Smooth muscle cell of the brain vasculature (primary cell): ENCODE results near the gene WHRN.

ENCODE experiments used
- DNase-seq: peaks from one replicate; pipeline ENCODE4 v3.0.0-alpha.2; 2012; ENCODE audit warnings: low read depth, low spot score

Gene WHRN

DNA sequence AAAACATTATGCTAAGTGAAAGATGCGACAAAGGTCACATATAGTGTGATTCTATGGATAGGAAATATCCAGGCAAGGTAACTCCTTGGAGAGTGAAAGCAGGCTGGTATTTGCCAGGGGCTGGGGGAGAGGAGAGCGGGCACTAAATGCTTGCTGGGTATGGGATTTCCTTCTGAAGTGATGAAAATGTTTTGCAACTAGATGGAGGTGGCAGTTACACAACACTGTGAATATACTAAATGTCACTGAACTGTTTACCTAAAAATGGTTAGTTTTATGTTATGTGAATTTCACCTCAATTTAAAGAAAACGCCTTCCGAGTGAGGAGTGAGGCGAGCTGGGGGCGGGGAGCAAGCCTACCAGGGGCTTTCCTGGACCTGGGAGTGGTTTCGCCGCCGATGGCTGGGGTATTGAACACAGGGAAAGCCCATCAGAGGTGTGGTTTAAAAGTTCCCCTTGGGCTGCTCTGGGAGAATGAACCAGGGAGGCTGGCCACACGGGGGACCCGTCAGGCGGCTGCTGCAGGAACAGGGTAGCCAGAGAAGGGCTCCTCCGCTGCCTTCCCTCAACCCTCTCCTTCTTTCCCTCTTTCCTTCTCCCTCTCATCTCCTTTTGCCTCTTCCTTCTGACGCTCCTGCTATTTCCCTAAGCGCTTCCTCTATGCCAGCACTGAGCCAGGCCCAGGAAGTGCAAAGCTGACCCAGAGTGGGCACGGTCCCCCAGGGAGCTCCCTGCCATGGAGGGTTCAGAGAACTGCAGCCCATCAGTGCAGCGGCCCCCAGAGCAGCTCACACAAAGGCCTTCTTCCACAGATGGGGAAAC is 122.4 kb downstream of the WHRN start:
- no peak for DNase-seq

DNA sequence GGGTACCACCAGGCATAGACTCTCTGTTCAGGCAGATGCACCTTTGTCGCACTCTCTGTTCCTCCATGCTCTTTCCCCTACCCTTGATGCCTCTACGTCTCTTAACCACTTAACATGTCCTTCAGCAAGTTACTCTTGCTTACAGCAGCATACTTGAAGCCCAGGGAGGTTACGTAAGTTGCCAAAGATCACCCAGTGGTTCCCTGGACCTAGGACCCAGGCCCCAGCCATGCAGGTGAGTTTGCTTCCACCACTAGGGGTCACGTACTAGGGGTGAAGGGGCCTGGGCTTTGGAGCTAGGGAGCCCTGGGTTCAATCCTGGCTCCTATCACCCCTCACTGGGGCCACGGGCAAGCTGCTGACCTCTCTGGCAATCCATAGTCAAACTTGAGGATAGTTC is 126.4 kb downstream of the WHRN start:
- DNase-seq: no peak

DNA sequence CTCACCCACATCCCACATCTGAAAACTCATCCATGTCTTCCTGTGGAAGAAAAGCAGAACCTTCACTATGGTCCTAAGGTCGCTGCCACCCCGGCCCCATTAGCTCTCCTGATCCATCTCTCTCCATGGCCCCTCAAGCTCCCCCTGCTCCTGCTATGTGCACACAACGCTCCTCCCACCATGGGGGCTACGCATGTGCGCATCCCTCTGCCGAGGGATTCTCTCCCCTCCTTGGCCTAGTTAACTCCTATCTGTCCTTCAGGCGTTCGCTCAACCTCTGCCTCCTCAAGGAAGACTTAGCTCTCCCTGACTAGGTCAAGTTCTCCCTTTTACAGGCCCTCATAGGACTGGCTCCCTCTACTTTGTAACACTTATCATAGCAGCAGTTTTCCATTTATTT is 127.3 kb downstream of the WHRN start:
- no peak for DNase-seq

DNA sequence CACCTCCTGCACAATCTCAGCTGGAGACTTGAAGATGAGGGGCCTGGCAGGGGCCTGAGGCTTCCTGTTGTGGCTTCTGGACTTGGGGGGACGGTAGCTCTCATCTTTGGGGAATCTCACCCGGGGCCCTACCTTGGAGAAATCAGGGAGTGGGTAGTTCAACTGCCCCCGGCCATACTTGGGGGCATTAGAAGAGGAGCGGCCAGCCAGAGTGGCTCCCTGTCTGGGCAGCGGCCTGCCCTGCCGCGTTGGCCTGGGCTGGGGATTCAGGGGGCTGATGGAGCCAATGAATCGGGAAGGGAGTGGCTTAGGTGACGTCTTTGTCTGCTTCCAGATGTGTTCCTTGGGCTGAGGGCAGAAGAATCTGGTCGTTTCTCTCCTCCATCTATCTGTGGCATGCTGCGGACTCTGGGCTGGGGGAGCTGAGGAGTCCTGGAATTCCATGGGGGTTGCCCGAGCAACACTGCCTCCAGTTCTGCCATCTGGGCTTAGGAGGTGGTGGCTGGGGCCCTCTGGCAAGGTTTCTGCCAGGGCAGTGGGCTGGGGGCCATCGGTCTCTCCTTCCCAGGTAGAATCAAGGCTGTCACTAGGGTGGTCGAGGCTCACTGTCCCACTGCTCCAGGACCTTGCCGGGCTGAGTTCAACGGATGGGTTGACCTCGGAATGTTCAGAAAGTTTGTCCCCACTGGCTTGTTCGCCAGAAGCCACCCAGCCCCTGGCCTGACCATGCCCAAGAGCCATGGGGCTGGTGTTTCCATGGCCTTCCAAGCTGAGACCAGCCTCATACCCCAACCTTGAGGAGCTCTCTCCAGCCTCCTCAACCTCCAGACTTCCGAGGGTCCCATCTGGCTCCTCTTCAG is 128.5 kb downstream of the WHRN start:
- no peak for DNase-seq

DNA sequence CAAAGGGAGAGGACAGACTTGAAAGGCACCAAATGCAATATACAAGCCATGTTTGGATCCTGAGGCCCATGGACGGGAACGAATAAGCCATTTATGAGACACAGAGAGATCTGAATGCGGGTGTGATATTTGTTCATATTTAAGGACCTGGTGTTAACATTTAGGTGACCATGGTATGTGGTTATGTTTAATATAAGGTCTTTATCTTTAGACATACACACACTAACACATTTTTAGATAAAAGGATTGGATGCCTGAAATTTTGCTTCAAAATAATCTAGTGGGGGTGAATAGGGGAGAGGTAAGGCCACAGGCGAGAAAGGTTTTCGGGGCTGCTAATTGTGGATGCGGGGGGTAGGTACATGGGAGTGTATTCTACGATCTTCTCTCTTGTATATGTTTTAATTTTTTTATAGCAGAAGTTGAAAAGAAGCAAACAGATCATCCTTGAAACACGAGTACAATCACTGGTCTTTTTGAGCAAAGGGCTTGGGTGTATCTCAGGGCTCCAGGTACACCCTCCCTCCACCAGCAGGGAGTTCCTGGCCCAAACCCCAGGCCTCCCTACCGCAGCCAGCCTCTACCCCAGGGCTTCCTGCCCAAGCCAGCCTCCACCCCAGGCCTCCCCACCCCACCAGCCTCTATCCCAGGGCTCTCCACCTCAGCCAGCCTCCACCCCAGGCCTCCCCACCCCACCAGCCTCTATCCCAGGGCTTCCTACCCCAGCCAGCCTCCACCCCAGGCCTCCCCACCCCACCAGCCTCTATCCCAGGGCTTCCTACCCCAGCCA is 129.7 kb downstream of the WHRN start:
- no peak for DNase-seq

DNA sequence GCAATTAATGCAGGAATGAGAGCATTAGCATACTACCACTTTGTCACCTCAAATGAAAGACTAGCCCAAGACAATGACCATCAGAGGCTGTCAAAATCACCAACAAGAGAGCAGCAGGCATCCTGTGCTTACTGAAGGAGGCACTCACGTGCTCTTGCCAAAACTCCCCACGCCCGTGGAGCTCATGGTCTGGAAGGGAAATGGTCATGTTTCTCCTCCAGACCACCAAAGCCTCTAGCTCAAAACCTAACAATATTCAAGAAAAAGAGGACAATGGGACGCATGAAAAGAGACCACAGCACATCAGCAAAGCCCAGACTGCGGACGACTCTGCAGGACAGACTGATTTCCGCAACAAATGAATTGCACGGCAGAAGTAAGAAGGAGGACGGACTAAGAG is 130.3 kb downstream of the WHRN start:
- DNase-seq: no peak

DNA sequence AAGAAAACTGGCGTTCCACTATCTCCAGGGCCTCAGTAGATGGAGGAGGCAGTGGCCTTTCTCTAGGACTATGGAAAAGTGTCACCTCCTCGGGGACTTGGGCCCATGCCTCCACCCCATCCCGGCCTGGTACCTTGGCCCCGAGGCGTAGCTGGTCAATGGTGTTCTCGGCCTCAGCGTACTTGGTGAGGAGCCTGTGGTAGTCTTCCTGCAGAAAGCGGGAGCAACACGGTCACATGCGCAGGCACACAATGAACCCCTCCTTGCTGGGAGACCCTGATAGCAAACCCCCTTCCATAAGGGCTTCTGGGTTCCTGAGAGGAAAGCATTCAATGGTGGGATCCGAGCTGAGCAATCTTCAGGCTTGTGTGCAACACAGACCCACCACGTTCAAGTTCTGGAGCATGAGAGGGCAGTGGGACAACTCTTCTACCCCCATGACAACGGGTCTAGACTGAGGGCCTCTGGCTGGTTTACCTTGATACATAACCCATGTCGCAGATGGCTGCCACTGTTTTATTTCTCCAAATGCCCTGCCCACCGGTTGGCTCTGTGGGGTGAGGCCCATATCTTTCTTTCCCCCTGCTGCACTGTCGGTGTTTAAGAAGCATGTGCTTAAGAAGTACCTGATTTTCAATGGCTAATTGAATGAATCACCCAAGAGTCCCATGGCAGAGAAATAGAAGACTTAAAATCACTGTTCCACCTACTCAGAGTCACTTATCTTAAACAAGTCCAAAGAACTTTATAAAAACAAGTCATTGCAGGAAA is 131.1 kb downstream of the WHRN start:
- no peak for DNase-seq

DNA sequence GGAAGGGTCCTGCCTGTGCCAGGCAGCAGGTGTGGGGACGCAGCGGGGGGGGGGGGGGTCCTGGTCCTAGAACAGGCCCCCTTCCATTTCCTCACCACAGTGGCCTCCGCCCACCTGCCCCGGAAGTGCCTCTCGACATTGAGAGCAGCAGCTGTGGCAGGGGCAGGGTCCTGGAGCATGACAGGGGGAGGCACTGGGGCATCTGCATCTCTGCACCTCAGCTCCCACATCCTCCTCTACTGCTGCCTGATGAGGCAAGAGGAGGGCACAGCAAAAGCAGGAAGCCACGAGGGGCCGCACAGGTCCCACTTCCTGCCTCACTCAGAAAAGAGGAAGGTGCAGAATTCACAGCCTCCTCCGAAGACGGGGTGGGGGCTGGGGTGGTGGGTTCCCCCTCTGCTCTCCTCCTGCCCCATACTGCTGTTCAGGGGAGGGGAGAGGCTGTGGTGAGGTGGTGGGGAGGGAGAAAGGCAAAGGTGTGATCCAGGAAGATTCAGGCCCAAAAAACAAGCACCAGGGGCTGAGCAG is 132.3 kb downstream of the WHRN start:
- no peak for DNase-seq

DNA sequence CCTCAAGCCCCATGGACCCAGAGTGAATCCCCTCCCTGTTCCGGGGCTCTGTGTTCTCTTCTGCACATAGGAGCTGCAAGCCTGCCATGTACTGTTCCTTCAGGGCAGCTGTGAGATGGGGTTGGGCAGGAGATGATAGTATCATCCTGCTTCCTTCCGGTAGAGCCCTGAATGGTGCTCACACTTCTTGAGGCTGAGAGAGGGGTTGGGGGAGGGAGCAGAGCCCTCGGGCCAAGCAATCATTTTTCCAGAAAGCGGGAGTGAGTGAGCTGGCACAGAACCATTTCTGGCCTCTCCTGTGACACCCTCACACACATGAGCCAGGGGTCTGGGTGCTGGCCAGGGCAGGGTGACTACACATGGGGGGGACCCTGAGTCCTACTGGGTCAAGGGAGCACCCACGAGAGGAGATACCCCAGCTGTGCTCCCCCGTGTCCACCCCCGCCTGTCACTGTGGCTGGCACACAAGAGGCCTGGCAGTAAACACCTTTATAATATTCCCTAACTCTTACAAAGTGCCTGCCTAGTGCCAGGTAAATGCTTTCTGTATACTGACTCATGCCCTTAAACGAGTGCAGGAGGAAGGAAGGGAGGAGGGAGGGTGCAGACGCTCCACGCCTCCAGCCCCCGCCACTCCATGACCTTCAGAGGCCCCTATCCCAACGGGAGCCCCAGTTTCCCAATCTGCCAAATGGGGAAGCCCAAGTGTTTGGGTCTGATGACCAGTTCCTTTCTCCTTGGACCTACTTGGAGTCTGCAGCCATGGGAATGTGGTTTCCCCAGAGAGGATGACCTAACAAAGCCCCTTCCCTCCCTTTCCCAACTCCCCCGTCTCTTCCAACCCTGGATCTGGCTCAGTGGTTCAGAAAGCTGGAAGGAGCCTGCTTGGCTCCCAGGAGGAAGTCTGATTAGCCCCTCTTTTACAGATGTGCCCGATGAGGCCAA is 133.0 kb downstream of the WHRN start:
- DNase-seq: no peak

DNA sequence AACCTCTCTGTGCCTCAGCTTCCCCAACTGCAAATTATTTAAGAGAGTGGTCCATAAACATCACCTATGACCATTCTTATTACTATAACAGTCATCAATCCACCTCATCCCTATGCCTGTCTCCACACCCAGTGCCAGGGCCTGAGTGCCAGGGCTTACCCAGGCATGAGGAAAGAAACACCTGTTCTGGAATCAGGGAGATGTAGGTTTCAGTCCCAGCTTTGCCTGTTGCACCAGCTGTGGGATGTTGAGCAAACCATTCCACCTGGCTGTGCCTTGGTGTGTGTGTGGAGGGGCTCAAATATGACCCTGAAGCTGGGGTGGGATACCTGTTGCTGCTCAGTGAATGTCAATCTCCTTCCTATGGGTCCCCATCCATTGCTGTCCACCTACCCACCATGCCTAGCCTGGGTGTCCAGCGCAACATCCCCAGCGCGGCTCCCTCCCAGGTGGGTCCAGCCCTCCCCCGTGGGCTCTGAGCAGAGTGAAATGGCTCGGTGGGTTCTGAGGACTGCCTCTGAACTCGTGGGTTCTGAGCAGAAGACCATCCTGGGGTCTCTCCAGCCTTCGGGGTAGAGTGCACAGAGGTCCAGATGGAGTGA is 133.8 kb downstream of the WHRN start:
- DNase-seq: no peak

DNA sequence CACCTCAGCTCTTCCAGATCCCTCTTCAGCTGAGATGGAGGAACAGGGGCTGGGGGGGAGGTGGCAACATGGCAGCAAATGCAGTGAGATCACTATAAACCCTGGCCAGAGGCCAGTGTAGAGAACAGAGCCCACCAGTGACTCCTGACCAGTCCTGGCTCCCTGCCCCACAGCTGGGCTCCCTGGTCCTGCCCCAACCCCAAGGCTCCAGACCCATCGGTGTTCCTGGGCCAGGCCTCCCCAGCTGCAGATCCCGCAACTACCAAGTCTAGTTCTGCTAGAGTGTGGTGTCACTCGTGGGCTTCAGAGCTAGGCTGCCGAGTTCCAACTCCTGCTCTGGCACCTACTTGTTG is 134.3 kb downstream of the WHRN start:
- no peak for DNase-seq

DNA sequence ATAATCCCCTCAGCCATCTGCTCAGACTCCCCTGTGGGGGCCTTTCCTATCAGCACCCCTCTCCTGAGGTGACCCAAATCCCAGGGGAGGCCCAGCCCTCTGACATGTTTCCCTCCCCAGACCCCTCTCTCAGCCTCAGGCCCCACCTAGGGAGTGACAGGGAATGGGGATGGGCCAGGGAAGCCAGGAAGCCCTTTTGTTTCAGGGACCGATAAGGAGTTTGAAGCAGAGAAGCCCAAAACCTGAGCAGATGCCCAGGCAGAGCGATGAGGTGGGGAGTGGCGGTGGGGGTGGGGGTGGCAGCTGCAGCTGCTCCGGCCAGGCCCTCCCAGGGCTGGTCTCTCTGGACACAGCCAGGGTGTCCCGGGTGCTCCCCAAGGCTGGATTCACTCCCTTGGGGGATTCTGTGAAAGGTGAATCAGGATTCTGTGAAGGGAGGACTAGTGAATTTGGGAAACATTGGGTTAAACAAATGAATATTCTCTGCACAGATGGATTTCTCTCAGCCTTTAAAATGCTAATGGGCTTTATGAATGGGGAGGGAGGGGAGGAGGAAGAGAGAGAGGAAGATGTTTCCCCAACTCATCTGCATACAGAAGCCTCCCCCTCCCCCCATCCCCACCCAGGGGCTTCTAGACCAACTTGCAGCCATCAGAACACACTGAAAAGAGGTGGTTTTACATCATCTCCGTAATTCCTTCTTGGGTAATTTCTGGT is 134.9 kb downstream of the WHRN start:
- no peak for DNase-seq

DNA sequence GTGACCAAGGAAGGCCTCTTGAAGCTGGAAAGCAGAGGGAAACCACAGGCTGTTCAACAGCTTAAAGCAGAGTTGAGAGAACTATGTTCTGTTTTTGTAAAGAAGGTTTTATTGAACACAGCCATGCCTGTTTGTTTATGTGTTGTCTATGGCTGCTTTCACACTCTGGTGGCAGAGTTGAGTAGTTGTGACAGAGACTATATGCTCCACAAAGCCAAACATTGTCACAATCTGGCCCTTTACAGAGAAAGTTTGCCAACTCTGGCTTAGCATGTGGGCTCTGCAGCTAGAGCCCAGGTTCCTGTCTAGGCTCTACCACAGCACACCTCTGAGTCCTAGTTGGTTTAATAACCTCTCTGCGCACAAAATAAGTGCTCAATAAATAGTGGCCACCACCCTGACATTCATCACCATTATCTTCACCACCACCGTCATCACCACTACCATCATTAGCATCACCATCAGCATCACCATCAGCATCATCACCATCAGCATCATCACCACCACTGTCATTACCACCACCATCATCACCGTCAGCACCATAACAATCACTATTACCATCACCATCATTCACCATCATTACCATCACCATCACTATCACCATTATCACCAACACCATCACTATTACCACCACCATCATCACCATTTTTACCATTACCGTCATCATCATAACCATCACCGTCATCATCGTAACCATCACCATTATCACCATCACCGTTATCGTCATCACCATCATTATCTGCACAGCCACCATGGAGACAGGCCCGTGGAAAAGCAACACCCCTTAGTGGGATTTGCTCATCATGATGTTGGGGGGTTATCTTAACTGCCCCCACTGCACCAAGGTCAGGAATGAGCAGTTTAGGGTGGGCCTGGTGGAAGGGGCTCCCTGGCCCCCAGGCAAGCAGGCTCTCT is 135.8 kb downstream of the WHRN start:
- DNase-seq: no peak

DNA sequence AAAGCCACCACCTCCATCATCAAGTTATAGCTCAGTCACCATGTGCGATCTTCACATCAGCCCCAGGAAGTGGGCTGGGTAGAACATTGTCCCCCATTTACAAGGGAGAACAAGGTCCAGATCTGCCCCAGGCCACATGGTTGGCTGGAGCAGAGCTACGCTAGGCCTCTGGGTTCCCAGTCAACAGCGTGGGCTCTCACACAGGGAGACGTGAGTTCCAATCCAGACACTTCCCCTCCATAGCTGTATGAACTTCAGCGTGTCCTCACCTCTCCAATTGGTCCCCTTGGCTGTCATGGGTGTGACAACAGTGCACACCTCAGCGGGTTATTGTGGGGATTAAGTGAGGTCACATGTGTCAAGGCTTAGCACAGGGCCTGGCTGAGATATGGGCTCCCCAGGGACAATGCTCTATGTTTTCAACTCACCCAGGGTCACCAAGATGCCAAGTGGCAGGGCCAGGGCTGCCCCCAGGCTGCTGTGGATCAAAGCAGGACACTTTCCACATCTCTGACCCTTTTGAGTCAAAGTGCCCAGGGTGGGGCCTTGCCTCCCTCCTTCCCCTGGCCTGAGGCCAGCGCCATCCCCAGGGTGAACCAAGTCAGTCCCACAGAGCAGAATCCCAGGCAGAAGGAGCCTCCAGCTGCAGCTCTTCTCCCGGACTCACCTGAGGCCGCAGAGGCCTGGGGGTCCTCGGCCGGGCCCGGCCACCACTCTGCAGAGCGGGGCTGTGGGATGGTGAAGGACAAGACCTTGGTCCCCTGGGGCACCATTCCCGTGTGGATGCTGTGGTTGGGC is 137.3 kb downstream of the WHRN start:
- no peak for DNase-seq

DNA sequence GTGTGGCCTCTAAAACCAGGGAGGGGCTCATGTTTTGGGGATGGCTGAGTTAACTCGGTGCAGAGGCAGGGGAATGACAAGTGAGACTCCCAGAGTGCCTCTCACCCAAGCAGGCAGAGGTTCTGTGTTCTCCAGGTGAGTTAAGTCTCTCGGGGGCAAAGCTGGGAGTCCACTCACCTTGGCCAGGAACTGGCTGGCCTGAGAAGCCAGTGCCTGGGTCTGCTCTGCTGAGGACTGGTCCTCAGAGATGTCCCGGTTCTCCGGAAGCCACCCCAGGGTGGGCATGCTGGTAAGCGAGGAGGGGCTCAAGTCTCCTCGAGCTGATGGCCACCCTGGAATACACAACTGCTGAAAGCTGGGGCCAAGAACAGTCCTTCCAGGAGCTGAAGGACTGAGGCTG is 137.9 kb downstream of the WHRN start:
- no peak for DNase-seq

DNA sequence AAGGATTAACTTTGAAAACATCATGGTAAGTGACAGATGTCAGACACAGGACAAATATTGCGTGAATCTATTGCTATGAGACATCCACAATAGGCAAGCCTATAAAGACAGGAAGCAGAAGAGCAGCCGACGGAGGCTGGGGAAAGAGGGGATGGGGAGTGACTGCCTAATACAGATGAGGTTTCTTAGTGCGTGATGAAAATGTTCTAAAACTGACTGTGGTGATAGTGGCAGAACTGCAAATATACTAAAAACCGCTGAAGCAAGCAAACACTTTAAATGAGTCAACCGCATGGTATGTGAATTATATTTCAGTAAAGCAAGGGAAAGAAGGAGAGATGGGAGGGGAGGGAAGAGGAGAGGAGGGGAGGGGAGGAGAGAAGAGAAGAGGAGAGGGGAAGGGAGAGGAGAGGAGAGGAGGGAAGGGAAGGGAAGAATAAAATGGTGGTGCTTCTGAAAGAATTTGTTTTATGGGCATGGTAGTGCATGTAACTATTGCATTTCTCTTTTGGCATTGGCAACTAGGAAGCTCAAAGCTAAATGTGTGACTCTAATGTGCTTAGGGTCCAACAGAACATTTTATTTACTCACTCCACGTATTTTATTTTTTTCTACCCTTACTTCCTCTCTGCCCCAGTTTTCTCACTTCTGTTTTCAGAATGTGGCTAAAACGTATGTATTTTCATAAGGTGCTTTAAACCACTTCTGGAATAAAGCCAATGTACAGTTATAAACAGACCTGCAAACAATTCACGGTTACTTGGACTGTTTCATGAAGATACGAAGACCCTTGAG is 138.7 kb downstream of the WHRN start:
- peak; percentile 37 for DNase-seq
